Cardiac fibroblast (primary cell): ENCODE data around the gene GNGT2.

Source experiments
- DNase-seq, 2 donors: peaks; one replicate each; pipeline versions ENCODE4 v3.0.0 to v3.0.0-alpha.2; 2010; ENCODE audit warnings: low read depth in 2 of 2
- H3K4me3 ChIP-seq, 2 donors: replicated peaks in 1 of 2; 1 replicate in 1 of 2; 2 replicates in 1 of 2; pipeline ENCODE4 v1.5.1; 2011; ENCODE audit warnings: low read depth in 2 of 2, low read length in 2 of 2, mild to moderate bottlenecking in 2 of 2, moderate library complexity in 1 of 2
- CTCF ChIP-seq: IDR thresholded peaks from one replicate; pipeline ENCODE4 v1.5.1; 2011; ENCODE audit warnings: low read depth, mild to moderate bottlenecking, low read length, inconsistent platforms

The GNGT2 gene

GRCh38 chr17:49216953-49217650 lies 6.7 kb upstream of the GNGT2 start:
- no peak overlapping the region for H3K4me3 ChIP-seq
- no peak for DNase-seq
- TF ChIP-seq CTCF, result no peak

- DNase-seq, result no peak
- H3K4me3 ChIP-seq, result no peak overlapping the region
- no peak for TF ChIP-seq CTCF
Measured at GRCh38 chr17:49216482-49216881, 6.1 kb upstream of the GNGT2 start.

GRCh38 chr17:49214676-49215360 lies 4.4 kb upstream of the GNGT2 start:
- no peak for DNase-seq
- H3K4me3 ChIP-seq, result no peak overlapping the region
- TF ChIP-seq CTCF, result no peak

- DNase-seq, result no peak
- no peak overlapping the region for H3K4me3 ChIP-seq
- no peak for TF ChIP-seq CTCF
Measured at GRCh38 chr17:49213847-49214246, 3.5 kb upstream of the GNGT2 start.

- no peak for DNase-seq
- no peak for TF ChIP-seq CTCF
- H3K4me3 ChIP-seq, result no peak overlapping the region
Measured at GRCh38 chr17:49213399-49213798, 3.0 kb upstream of the GNGT2 start.

- no peak for TF ChIP-seq CTCF
- no peak overlapping the region for H3K4me3 ChIP-seq
Measured at GRCh38 chr17:49209061-49209571, 1.3 kb downstream of the GNGT2 start.

More at GRCh38 chr17:49209061-49209571, 1.3 kb downstream of the GNGT2 start:
- no peak for DNase-seq
